ENCODE measurements around the gene HNF4A. TPM values are rescaled to one million over a fixed set of nuclear protein-coding genes. Genes with fewer than 3 reads are reported as not detected.
A peak's percentile ranks its signal among the peaks of the same experiment; 100 is the strongest.

HNF4A gene
- total and polyA plus RNA-seq, 2 of the 13 experiments (the other 11 are each of a cell fraction or from before 2014, with no cell fraction given), result 80.9 to 169 TPM

DNA sequence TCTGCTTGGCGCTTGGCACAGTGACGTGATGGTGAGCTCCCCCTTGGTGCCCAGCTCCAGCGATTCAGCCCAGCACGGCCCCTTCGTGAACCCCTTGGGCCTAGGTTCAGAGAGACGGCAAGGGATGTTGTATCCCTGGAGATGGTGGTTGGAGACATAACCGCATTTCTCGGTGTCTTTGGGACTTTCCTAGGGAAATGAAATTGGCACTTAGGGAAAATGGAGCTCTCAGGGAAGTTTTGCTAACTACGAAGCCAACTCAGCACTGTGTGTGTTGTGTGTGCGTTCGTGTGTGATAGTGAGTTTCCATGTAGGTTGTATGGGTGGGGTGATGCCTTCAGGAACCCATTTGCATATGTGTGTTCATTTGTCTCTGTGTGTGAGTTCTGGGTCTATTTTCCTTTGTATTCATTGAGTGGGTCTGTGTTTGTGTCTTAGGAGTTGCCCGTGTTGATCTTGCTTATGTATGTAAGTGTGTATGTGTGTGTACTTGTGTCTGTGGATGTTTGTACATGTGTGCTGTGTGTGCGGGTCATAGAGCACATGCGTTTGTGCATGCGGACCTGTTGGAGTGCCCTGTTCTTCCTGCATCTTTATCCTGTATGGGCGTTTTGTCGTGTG lies 46.4 kb downstream of the HNF4A start (continued):
- TF ChIP-seq ZNF362 (CRISPR knock-in tag; IDR thresholded peaks at IDR 0.05; ENCODE audit: borderline replicate concordance) (no peak), ARNTL (CRISPR knock-in tag; IDR thresholded peaks at IDR 0.05) (peak; percentile 10; the same call in 1 of the 2 replicates), ZFAT (CRISPR knock-in tag; conservative IDR thresholded peaks at IDR 0.05) (no peak), BATF2 (CRISPR knock-in tag; IDR thresholded peaks at IDR 0.05) (0 out of 2 replicates have a peak, but pooled peaks have one; percentile 53), CTCF (CRISPR knock-in tag; IDR thresholded peaks at IDR 0.05) (no peak), E2F5 (CRISPR knock-in tag; conservative IDR thresholded peaks at IDR 0.05) (no peak), GABPB1 (CRISPR knock-in tag; IDR thresholded peaks at IDR 0.05) (no peak), REXO4 (CRISPR knock-in tag; IDR thresholded peaks at IDR 0.05; ENCODE audit: borderline replicate concordance) (no peak), SMAD9 (CRISPR knock-in tag; IDR thresholded peaks at IDR 0.05) (no peak), ZBTB21 (CRISPR knock-in tag; IDR thresholded peaks at IDR 0.05) (no peak; the same call in 1 of the 2 replicates), NR2F2 (IDR thresholded peaks at IDR 0.05; ENCODE audit: borderline replicate concordance, low read depth) (0 out of 2 replicates have a peak, but pooled peaks have one; percentile 31), PAXIP1 (CRISPR knock-in tag; conservative IDR thresholded peaks at IDR 0.05) (no peak), KDM4B (CRISPR knock-in tag; IDR thresholded peaks at IDR 0.05) (peak; percentile 8; the same call in 1 of the 2 replicates), ZBTB8A (CRISPR knock-in tag; IDR thresholded peaks at IDR 0.05; ENCODE audit: borderline replicate concordance, low read depth) (no peak), SNRNP70 (IDR thresholded peaks at IDR 0.05; ENCODE audit: low read depth, low read length) (no peak), TGIF2 (CRISPR knock-in tag; IDR thresholded peaks at IDR 0.05) (no peak), PCBP1 (IDR thresholded peaks at IDR 0.05; ENCODE audit: borderline replicate concordance, low read depth, low read length) (no peak)
- TF ChIP-seq, protein P1, sequence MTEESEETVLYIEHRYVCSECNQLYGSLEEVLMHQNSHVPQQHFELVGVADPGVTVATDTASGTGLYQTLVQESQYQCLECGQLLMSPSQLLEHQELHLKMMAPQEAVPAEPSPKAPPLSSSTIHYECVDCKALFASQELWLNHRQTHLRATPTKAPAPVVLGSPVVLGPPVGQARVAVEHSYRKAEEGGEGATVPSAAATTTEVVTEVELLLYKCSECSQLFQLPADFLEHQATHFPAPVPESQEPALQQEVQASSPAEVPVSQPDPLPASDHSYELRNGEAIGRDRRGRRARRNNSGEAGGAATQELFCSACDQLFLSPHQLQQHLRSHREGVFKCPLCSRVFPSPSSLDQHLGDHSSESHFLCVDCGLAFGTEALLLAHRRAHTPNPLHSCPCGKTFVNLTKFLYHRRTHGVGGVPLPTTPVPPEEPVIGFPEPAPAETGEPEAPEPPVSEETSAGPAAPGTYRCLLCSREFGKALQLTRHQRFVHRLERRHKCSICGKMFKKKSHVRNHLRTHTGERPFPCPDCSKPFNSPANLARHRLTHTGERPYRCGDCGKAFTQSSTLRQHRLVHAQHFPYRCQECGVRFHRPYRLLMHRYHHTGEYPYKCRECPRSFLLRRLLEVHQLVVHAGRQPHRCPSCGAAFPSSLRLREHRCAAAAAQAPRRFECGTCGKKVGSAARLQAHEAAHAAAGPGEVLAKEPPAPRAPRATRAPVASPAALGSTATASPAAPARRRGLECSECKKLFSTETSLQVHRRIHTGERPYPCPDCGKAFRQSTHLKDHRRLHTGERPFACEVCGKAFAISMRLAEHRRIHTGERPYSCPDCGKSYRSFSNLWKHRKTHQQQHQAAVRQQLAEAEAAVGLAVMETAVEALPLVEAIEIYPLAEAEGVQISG (CRISPR knock-in tag; IDR thresholded peaks at IDR 0.05), result no peak
